HEK293 (cell line): Measurements from ENCODE around the gene DOCK8.

Source experiments
- CTCF ChIA-PET: fragments of 350-600 bp; formaldehyde crosslinking; extraction: SDS; loops from one replicate; lab custom pipeline; 2021; ENCODE audit warnings: antibody characterized with exemption; lab: Yijun Ruan, JAX
- POLR2A ChIA-PET: fragments of 300-600 bp; formaldehyde crosslinking; extraction: SDS; loops from one replicate; lab custom pipeline; 2020; ENCODE audit warnings: antibody characterized with exemption, inconsistent platforms; lab: Yijun Ruan, JAX
- H3K27ac ChIP-seq: fragments of 200-500 bp; sonication (Bioruptor generic); 2 replicates; pipeline ENCODE4 v1.5.1; 2014; ENCODE audit warnings: low read depth, low read length, control low read depth, inconsistent platforms; ENCODE audit errors: extremely low read depth
- H3K36me3 ChIP-seq, 2 experiments: fragments of 200-500 bp in 1 of 2; sonication (Bioruptor generic) in 1 of 2; 1 replicate in 1 of 2; 2 replicates in 1 of 2; pipeline ENCODE4 v1.5.1; 2014 to 2017; ENCODE audit warnings: inconsistent platforms in 2 of 2, low read length in 2 of 2; ENCODE audit not compliant: control insufficient read depth in 2 of 2, insufficient read depth in 1 of 2
- H3K4me1 ChIP-seq: fragments of 200-500 bp; sonication (Bioruptor generic); 2 replicates; pipeline ENCODE4 v1.5.1; 2014; ENCODE audit warnings: mild to moderate bottlenecking, low read length, inconsistent platforms; ENCODE audit not compliant: control insufficient read depth, insufficient read depth
- H3K4me3 ChIP-seq: 2 replicates; pipeline ENCODE4 v1.5.1; 2011; ENCODE audit warnings: low read depth, mild to moderate bottlenecking, control low read depth, low read length, moderate library complexity
- H3K9me3 ChIP-seq: fragments of 200-500 bp; sonication (Bioruptor generic); 2 replicates; pipeline ENCODE4 v1.5.1; 2014; ENCODE audit warnings: low read depth, low read length, inconsistent platforms; ENCODE audit not compliant: control insufficient read depth, insufficient read depth
- GLI2 ChIP-seq: fragments of 450-650 bp; formaldehyde crosslinking; IDR thresholded peaks from 2 replicates; pipeline ENCODE4; 2017; ENCODE audit warnings: missing biosample characterization, missing genetic modification characterization, low read depth, borderline replicate concordance
- GLI4 ChIP-seq: fragments of 450-650 bp; formaldehyde crosslinking; IDR thresholded peaks from 2 replicates; pipeline ENCODE4 v1.5.1; 2016; ENCODE audit warnings: missing biosample characterization, missing genetic modification characterization
- KLF8 ChIP-seq: fragments of 450-650 bp; formaldehyde crosslinking; IDR thresholded peaks from 2 replicates; pipeline ENCODE4 v1.5.1; 2016; ENCODE audit warnings: missing biosample characterization, missing genetic modification characterization
- PRDM6 ChIP-seq: fragments of 450-650 bp; formaldehyde crosslinking; IDR thresholded peaks from 2 replicates; pipeline ENCODE4 v1.5.1; 2017; ENCODE audit warnings: missing biosample characterization, missing genetic modification characterization
- REST ChIP-seq: fragments of 450-650 bp; formaldehyde crosslinking; IDR thresholded peaks from 2 replicates; pipeline ENCODE4 v1.5.1; 2016; ENCODE audit warnings: missing biosample characterization, missing genetic modification characterization
- ZNF133 ChIP-seq: fragments of 450-650 bp; formaldehyde crosslinking; IDR thresholded peaks from 2 replicates; pipeline ENCODE4 v1.5.1; 2016; ENCODE audit warnings: missing biosample characterization, missing genetic modification characterization
- ZNF23 ChIP-seq: fragments of 450-650 bp; formaldehyde crosslinking; IDR thresholded peaks from 2 replicates; pipeline ENCODE4 v1.5.1; 2016; ENCODE audit warnings: missing biosample characterization, missing genetic modification characterization, borderline replicate concordance
- ZNF239 ChIP-seq: fragments of 450-650 bp; formaldehyde crosslinking; IDR thresholded peaks from 2 replicates; pipeline ENCODE4 v1.5.1; 2016; ENCODE audit warnings: missing biosample characterization, missing genetic modification characterization
- ZNF24 ChIP-seq: fragments of 450-650 bp; formaldehyde crosslinking; IDR thresholded peaks from 2 replicates; pipeline ENCODE4 v1.5.1; 2016; ENCODE audit warnings: missing biosample characterization, missing genetic modification characterization
- ZNF292 ChIP-seq: fragments of 450-650 bp; formaldehyde crosslinking; IDR thresholded peaks from 2 replicates; pipeline ENCODE4 v1.5.1; 2016; ENCODE audit warnings: low read depth, missing biosample characterization, missing genetic modification characterization, borderline replicate concordance
- ZNF302 ChIP-seq: fragments of 450-650 bp; formaldehyde crosslinking; IDR thresholded peaks from 2 replicates; pipeline ENCODE4 v1.5.1; 2016; ENCODE audit warnings: missing biosample characterization, missing genetic modification characterization, low read depth
- ZNF311 ChIP-seq: fragments of 450-650 bp; formaldehyde crosslinking; IDR thresholded peaks from 2 replicates; pipeline ENCODE4 v1.5.1; 2017; ENCODE audit warnings: missing biosample characterization, missing genetic modification characterization, borderline replicate concordance
- ZNF391 ChIP-seq: fragments of 450-650 bp; formaldehyde crosslinking; IDR thresholded peaks from 2 replicates; pipeline ENCODE4 v1.5.1; 2016; ENCODE audit warnings: low read depth, missing biosample characterization, missing genetic modification characterization, borderline replicate concordance
- ZNF488 ChIP-seq: fragments of 450-650 bp; formaldehyde crosslinking; IDR thresholded peaks from 2 replicates; pipeline ENCODE4 v1.5.1; 2016; ENCODE audit warnings: missing biosample characterization, missing genetic modification characterization
- ZNF521 ChIP-seq: fragments of 450-650 bp; formaldehyde crosslinking; IDR thresholded peaks from 2 replicates; pipeline ENCODE4 v1.5.1; 2017; ENCODE audit warnings: missing biosample characterization, mild to moderate bottlenecking, missing genetic modification characterization
- ZNF529 ChIP-seq: fragments of 450-650 bp; formaldehyde crosslinking; IDR thresholded peaks from 2 replicates; pipeline ENCODE4 v1.5.1; 2017; ENCODE audit warnings: missing genetic modification characterization, missing biosample characterization; ENCODE audit not compliant: insufficient replicate concordance
- ZNF544 ChIP-seq: fragments of 450-650 bp; formaldehyde crosslinking; IDR thresholded peaks from 2 replicates; pipeline ENCODE4 v1.5.0; 2017; ENCODE audit warnings: missing biosample characterization, missing genetic modification characterization
- ZNF654 ChIP-seq: fragments of 450-650 bp; formaldehyde crosslinking; IDR thresholded peaks from 2 replicates; pipeline ENCODE4 v1.5.1; 2016; ENCODE audit warnings: low read depth, missing biosample characterization, missing genetic modification characterization
- ZSCAN16 ChIP-seq: fragments of 450-650 bp; formaldehyde crosslinking; IDR thresholded peaks from 2 replicates; pipeline ENCODE4 v1.5.1; 2016; ENCODE audit warnings: missing biosample characterization, missing genetic modification characterization

DOCK8 gene

GRCh38 chr9:479304-479970 is 264.8 kb downstream of the DOCK8 start:
- no peak overlapping the region for H3K4me3 ChIP-seq

GRCh38 chr9:479971-480350 is 265.3 kb downstream of the DOCK8 start:
- no peak overlapping the region for H3K4me3 ChIP-seq
- H3K4me1 ChIP-seq, result no peaks in the 10 kb centered on the region
- ChIA-PET CTCF (interaction anchor here (0.6 kb wide), 1 partner anchor 21 kb away, joined by 3 read pairs; no protein-coding TSS in a partner anchor), POLR2A (no interaction called here)
- H3K36me3 ChIP-seq, result peaks cover 0 to 2% of the 10 kb centered on the region in 2 experiments; a peak in 1 of 3 replicates
- no peak overlapping the region for H3K27ac ChIP-seq
- H3K9me3 ChIP-seq, result no peaks in the 10 kb centered on the region
- TF ChIP-seq PRDM6 (tag by site-specific recombination) (peak; percentile 11; the same call in 1 of the 2 replicates), GLI4 (tag by site-specific recombination) (no peak)

More at GRCh38 chr9:479304-479970, 264.8 kb downstream of the DOCK8 start:
- CTCF ChIA-PET, result interaction anchor here (0.6 kb wide), 1 partner anchor 21 kb away, joined by 3 read pairs; no protein-coding TSS in a partner anchor
- H3K36me3 ChIP-seq, result peaks cover 0 to 7% of the 10 kb centered on the region in 2 experiments; a peak in 1 of 3 replicates
- H3K27ac ChIP-seq, result no peak overlapping the region
- TF ChIP-seq REST (tag by site-specific recombination), result no peak
- no peaks in the 10 kb centered on the region for H3K9me3 ChIP-seq
- POLR2A ChIA-PET, result no interaction called here
- no peaks in the 10 kb centered on the region for H3K4me1 ChIP-seq

GRCh38 chr9:482739-483138 is 268.1 kb downstream of the DOCK8 start:
- ChIA-PET CTCF (no interaction called here), POLR2A (no interaction called here)
- no peaks in the 10 kb centered on the region for H3K4me1 ChIP-seq
- H3K4me3 ChIP-seq, result no peak overlapping the region
- H3K9me3 ChIP-seq, result no peaks in the 10 kb centered on the region
- TF ChIP-seq ZSCAN16 (no peak), ZNF529 (tag by site-specific recombination) (no peak), ZNF544 (tag by site-specific recombination) (no peak), ZNF654 (tag by site-specific recombination) (no peak), ZNF133 (tag by site-specific recombination) (no peak), ZNF24 (no peak), GLI2 (tag by site-specific recombination) (no peak), ZNF239 (tag by site-specific recombination) (no peak), ZNF292 (tag by site-specific recombination) (no peak), ZNF391 (tag by site-specific recombination) (no peak), ZNF311 (tag by site-specific recombination) (no peak), KLF8 (tag by site-specific recombination) (no peak), ZNF521 (tag by site-specific recombination) (no peak), ZNF488 (no peak), ZNF302 (no peak), ZNF23 (tag by site-specific recombination) (no peak)
- H3K36me3 ChIP-seq, result no peaks in the 10 kb centered on the region
- H3K27ac ChIP-seq, result no peak overlapping the region
